T-helper 2 cell treated with Interferon-gamma antibody and Interleukin-4, amounts not matched to agents 5 μg/mL and 100 μg/mL, for 36 hours (primary cell): ENCODE results near the gene KAT6B.

Experiments used
- DNase-seq: peaks from one replicate; pipeline ENCODE4 v3.0.0; 2021; ENCODE audit warnings: low spot score
- H3K27ac Mint-ChIP-seq: one replicate; pipeline ENCODE4 v1.8.0; 2021; ENCODE audit warnings: mild to moderate bottlenecking, mixed read lengths
- H3K27me3 Mint-ChIP-seq: one replicate; pipeline ENCODE4 v1.8.0; 2021; ENCODE audit warnings: low read depth, mixed read lengths
- H3K36me3 Mint-ChIP-seq: one replicate; pipeline ENCODE4 v1.8.0; 2021; ENCODE audit warnings: low read depth, mixed read lengths
- H3K4me1 Mint-ChIP-seq: one replicate; pipeline ENCODE4 v1.8.0; 2021; ENCODE audit warnings: low read depth, mixed read lengths
- H3K4me3 Mint-ChIP-seq: one replicate; pipeline ENCODE4 v1.8.0; 2022; ENCODE audit warnings: mild to moderate bottlenecking, moderate library complexity, mixed read lengths
- H3K9me3 Mint-ChIP-seq: one replicate; pipeline ENCODE4 v1.8.0; 2021; ENCODE audit warnings: mixed read lengths

Gene KAT6B

GRCh38 chr10:74930965-74931364, 104.6 kb downstream of the KAT6B start:
- Mint-ChIP-seq H3K4me3 (no peak overlapping the region), H3K27ac (no peak overlapping the region), H3K4me1 (peaks cover 12% of the 10 kb centered on the region), H3K36me3 (no peaks in the 10 kb centered on the region), H3K27me3 (no peaks in the 10 kb centered on the region), H3K9me3 (no peaks in the 10 kb centered on the region)
- DNase-seq = no peak

GRCh38 chr10:74932648-74933047, 106.2 kb downstream of the KAT6B start:
- Mint-ChIP-seq H3K27ac (no peak overlapping the region), H3K9me3 (no peaks in the 10 kb centered on the region), H3K27me3 (no peaks in the 10 kb centered on the region), H3K4me3 (no peak overlapping the region), H3K4me1 (peaks cover 4% of the 10 kb centered on the region), H3K36me3 (no peaks in the 10 kb centered on the region)
- DNase-seq = no peak

GRCh38 chr10:74934100-74934812, 107.9 kb downstream of the KAT6B start:
- Mint-ChIP-seq H3K36me3 (no peaks in the 10 kb centered on the region), H3K4me1 (peaks cover 2% of the 10 kb centered on the region), H3K27ac (no peak overlapping the region), H3K4me3 (no peak overlapping the region), H3K27me3 (no peaks in the 10 kb centered on the region), H3K9me3 (no peaks in the 10 kb centered on the region)
- no peak for DNase-seq

GRCh38 chr10:74936577-74937265, 110.3 kb downstream of the KAT6B start:
- no peaks in the 10 kb centered on the region for H3K36me3 Mint-ChIP-seq
- no peak overlapping the region for H3K27ac Mint-ChIP-seq
- DNase-seq = no peak
- no peaks in the 10 kb centered on the region for H3K9me3 Mint-ChIP-seq
- H3K4me1 Mint-ChIP-seq = peaks cover 2% of the 10 kb centered on the region
- H3K27me3 Mint-ChIP-seq = no peaks in the 10 kb centered on the region
- no peak overlapping the region for H3K4me3 Mint-ChIP-seq

- Mint-ChIP-seq H3K27me3 (no peaks in the 10 kb centered on the region), H3K9me3 (no peaks in the 10 kb centered on the region), H3K27ac (no peak overlapping the region), H3K36me3 (no peaks in the 10 kb centered on the region), H3K4me1 (no peaks in the 10 kb centered on the region), H3K4me3 (no peak overlapping the region)
- DNase-seq = no peak
Measured at GRCh38 chr10:74937266-74937856, 111.0 kb downstream of the KAT6B start.

- no peak overlapping the region for H3K27ac Mint-ChIP-seq
- H3K9me3 Mint-ChIP-seq = no peaks in the 10 kb centered on the region
- H3K4me3 Mint-ChIP-seq = no peak overlapping the region
- H3K4me1 Mint-ChIP-seq = no peaks in the 10 kb centered on the region
- no peaks in the 10 kb centered on the region for H3K36me3 Mint-ChIP-seq
- DNase-seq = no peak
- no peaks in the 10 kb centered on the region for H3K27me3 Mint-ChIP-seq
Measured at GRCh38 chr10:74944205-74944604, 117.8 kb downstream of the KAT6B start.

GRCh38 chr10:74947781-74948401, 121.5 kb downstream of the KAT6B start:
- Mint-ChIP-seq H3K36me3 (no peaks in the 10 kb centered on the region), H3K9me3 (no peaks in the 10 kb centered on the region), H3K27me3 (no peaks in the 10 kb centered on the region), H3K27ac (no peak overlapping the region), H3K4me1 (no peaks in the 10 kb centered on the region), H3K4me3 (no peak overlapping the region)
- DNase-seq = no peak

GRCh38 chr10:74949034-74949832, 122.8 kb downstream of the KAT6B start:
- H3K36me3 Mint-ChIP-seq = no peaks in the 10 kb centered on the region
- no peak overlapping the region for H3K4me3 Mint-ChIP-seq
- H3K27ac Mint-ChIP-seq = no peak overlapping the region
- H3K9me3 Mint-ChIP-seq = no peaks in the 10 kb centered on the region
- H3K4me1 Mint-ChIP-seq = no peaks in the 10 kb centered on the region
- no peaks in the 10 kb centered on the region for H3K27me3 Mint-ChIP-seq
- no peak for DNase-seq

GRCh38 chr10:74949843-74950765, 123.7 kb downstream of the KAT6B start:
- Mint-ChIP-seq H3K4me1 (no peaks in the 10 kb centered on the region), H3K4me3 (no peak overlapping the region), H3K27ac (no peak overlapping the region), H3K9me3 (no peaks in the 10 kb centered on the region), H3K36me3 (no peaks in the 10 kb centered on the region), H3K27me3 (no peaks in the 10 kb centered on the region)
- DNase-seq = no peak

- no peaks in the 10 kb centered on the region for H3K9me3 Mint-ChIP-seq
- H3K4me3 Mint-ChIP-seq = no peak overlapping the region
- peaks cover 4% of the 10 kb centered on the region for H3K4me1 Mint-ChIP-seq
- H3K27ac Mint-ChIP-seq = no peak overlapping the region
- H3K27me3 Mint-ChIP-seq = no peaks in the 10 kb centered on the region
- no peak for DNase-seq
- no peaks in the 10 kb centered on the region for H3K36me3 Mint-ChIP-seq
Measured at GRCh38 chr10:74953214-74953613, 126.8 kb downstream of the KAT6B start.

GRCh38 chr10:74955796-74956195, 129.4 kb downstream of the KAT6B start:
- H3K27me3 Mint-ChIP-seq = no peaks in the 10 kb centered on the region
- no peak for DNase-seq
- no peaks in the 10 kb centered on the region for H3K9me3 Mint-ChIP-seq
- H3K27ac Mint-ChIP-seq = no peak overlapping the region
- peaks cover 4% of the 10 kb centered on the region for H3K4me1 Mint-ChIP-seq
- H3K4me3 Mint-ChIP-seq = no peak overlapping the region
- no peaks in the 10 kb centered on the region for H3K36me3 Mint-ChIP-seq

- no peak overlapping the region for H3K4me3 Mint-ChIP-seq
- DNase-seq = no peak
- H3K27me3 Mint-ChIP-seq = no peaks in the 10 kb centered on the region
- H3K9me3 Mint-ChIP-seq = no peaks in the 10 kb centered on the region
- no peak overlapping the region for H3K27ac Mint-ChIP-seq
- peaks cover 11% of the 10 kb centered on the region for H3K4me1 Mint-ChIP-seq
- peaks cover 2% of the 10 kb centered on the region for H3K36me3 Mint-ChIP-seq
Measured at GRCh38 chr10:74956555-74957111, 130.2 kb downstream of the KAT6B start.
